K562 (cell line): ENCODE results near the gene ZNF750. TPM values are rescaled to one million over a fixed set of nuclear protein-coding genes. Genes with fewer than 3 reads are reported as not detected.

Experiments used
- ARID3A ChIP-seq: IDR thresholded peaks from 2 replicates; pipeline ENCODE4 v1.6.1; 2012; ENCODE audit warnings: low read depth, low read length, improper control_type of control experiment, borderline replicate concordance
- CAMTA2 ChIP-seq: fragments of 250-450 bp; sonication (Bioruptor Pico); conservative IDR thresholded peaks from 2 replicates; pipeline ENCODE4 v1.5.1; 2022
- ZNF609 ChIP-seq: sonication (generic); formaldehyde crosslinking; IDR thresholded peaks from 2 replicates; pipeline ENCODE4 v1.8.1; 2023; ENCODE audit warnings: missing genetic modification reagents, mild to moderate bottlenecking, borderline replicate concordance
- polyA plus RNA-seq, 8 experiments: library from polyadenylated mRNA; depleted of rRNA in 4 of 8; stranded (reverse) in 5 of 8; unstranded in 3 of 8; fragments of >200 nt; fragmentation: Nextera tagmentation in 2 of 8; fragmentation: Illumina TruSeq in 1 of 8; extraction: Ambion mirVana in 2 of 8; extraction: Trizol in 1 of 8; gene quantifications; 2 replicates each; pipeline versions ENCODE4 v1.2.1 to v1.2.3, GENCODE V29; 2011 to 2014; ENCODE audit warnings: inconsistent platforms in 1 of 8, missing spikeins in 1 of 8
- total RNA-seq, 7 experiments: library from RNA; depleted of rRNA in 6 of 7; stranded (reverse); fragments of >200 nt in 6 of 7; fragmentation: Illumina TruSeq in 2 of 7; extraction: Trizol in 2 of 7; gene quantifications; 2 replicates each; pipeline versions ENCODE4 v1.2.1 to v1.2.3, GENCODE V29; 2011 to 2021; ENCODE audit warnings: low replicate concordance in 1 of 7

ZNF750 gene
- total and polyA plus RNA-seq, 9 of the 15 experiments (the other 6 are each of a cell fraction or from before 2014, with no cell fraction given), result not detected

DNA sequence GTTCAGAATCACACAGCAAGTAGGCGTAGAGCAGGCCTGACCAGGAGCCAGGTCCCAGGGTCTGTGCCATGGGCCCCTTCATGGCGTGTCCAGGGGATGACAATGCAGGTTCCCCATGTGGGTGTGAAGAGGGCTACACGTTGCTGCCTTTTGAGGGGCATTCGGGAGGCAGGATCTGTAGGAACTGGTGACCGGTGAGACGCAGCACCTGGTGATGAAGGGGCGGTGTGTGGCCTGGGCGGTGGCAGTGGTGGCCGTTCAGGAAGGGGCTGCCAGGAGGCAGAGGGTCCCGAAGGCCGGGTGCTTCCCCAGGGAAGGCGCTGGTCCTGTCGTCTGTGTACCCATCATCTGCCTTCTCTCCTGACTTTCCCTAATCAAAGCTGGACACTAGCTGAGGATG is 34.6 kb downstream of the ZNF750 start (continued):
- TF ChIP-seq ZNF609 (CRISPR knock-in tag) (no peak), ARID3A (no peak), CAMTA2 (no peak)
- TF ChIP-seq, all 486 proteins: peak for 0
